Measurements from ENCODE around the gene LIG3.
"Not testable (repeated sequence)": the region's sequence is repeated elsewhere in the genome, so short reads cannot be mapped to it uniquely, and the experiment has no call there.

DNA sequence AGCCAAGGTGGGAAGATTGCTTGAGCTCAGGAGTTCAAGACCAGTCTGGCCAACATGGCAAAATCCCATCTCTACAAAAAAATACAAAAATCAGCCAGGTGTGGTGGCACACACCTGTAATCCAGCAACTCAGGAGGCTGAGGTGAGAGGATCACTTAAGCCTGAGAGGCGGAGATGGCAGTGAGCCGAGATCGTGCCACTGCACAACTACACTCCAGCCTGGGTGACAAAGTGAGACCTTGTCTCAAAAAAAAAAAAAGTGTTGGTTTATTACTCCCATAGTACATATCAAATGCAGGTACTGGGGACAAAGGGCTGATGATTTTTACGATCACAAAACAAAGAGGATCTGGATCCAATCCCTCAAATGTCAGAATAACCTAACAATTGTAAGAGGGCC is 47.8 kb downstream of the LIG3 start:
- TF ChIP-seq EZH2 (IDR thresholded peaks at IDR 0.05; ENCODE audit: insufficient read depth, low read length), result not testable (repeated sequence)
- TF ChIP-seq, protein P1, sequence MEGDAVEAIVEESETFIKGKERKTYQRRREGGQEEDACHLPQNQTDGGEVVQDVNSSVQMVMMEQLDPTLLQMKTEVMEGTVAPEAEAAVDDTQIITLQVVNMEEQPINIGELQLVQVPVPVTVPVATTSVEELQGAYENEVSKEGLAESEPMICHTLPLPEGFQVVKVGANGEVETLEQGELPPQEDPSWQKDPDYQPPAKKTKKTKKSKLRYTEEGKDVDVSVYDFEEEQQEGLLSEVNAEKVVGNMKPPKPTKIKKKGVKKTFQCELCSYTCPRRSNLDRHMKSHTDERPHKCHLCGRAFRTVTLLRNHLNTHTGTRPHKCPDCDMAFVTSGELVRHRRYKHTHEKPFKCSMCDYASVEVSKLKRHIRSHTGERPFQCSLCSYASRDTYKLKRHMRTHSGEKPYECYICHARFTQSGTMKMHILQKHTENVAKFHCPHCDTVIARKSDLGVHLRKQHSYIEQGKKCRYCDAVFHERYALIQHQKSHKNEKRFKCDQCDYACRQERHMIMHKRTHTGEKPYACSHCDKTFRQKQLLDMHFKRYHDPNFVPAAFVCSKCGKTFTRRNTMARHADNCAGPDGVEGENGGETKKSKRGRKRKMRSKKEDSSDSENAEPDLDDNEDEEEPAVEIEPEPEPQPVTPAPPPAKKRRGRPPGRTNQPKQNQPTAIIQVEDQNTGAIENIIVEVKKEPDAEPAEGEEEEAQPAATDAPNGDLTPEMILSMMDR (IDR thresholded peaks at IDR 0.05; ENCODE audit: insufficient read depth, low read depth, low read length), result not testable (repeated sequence)
